GM12878 (cell line): ENCODE results near the gene AKAP13. TPM values are rescaled to one million over a fixed set of nuclear protein-coding genes. Genes with fewer than 3 reads are reported as not detected.

Experiments
- ATAC-seq: fragments of 200-7000 bp; cut with Tn5 transposase; 3 replicates; pipeline ENCODE4 v1.9.1; 2020; ENCODE audit warnings: mild to moderate bottlenecking, moderate library complexity
- BruUV-seq: library from RNA; stranded (reverse); fragments of 400-500 nt; replicated peaks from 2 replicates; lab custom pipeline; 2021; lab: Mats Ljungman, UMichigan
- CTCF ChIA-PET: fragments of 300-600 bp; sonication (Branson Sonifier 250); formaldehyde crosslinking; extraction: SDS; loops from one replicate; lab custom pipeline; 2021; ENCODE audit warnings: inconsistent platforms; lab: Yijun Ruan, JAX
- POLR2A ChIA-PET: fragments of 350-600 bp; formaldehyde crosslinking; extraction: SDS; loops from one replicate; lab custom pipeline; 2021; ENCODE audit warnings: inconsistent platforms; lab: Charles Lee
- RAD21 ChIA-PET: fragments of 300-600 bp; sonication (Branson Sonifier 250); formaldehyde crosslinking; loops from one replicate; lab custom pipeline; 2023; ENCODE audit warnings: antibody characterized with exemption; ENCODE audit not compliant: unreplicated experiment; lab: Charles Lee
- SMC1A ChIA-PET: fragments of 300-600 bp; sonication (Branson Sonifier 250); formaldehyde crosslinking; loops from one replicate; lab custom pipeline; 2023; ENCODE audit not compliant: unreplicated experiment, uncharacterized antibody; lab: Charles Lee
- DNase-seq: peaks from one replicate; pipeline ENCODE4 v3.0.0-alpha.2; 2011; ENCODE audit warnings: low read depth, low spot score
- FAIRE-seq: peaks from 3 replicates; lab custom pipeline; 2011; peaks lifted over from hg19 to GRCh38; lab: Jason Lieb, UNC
- H2AFZ ChIP-seq: 2 replicates; pipeline ENCODE4 v1.6.0; 2011; ENCODE audit warnings: low read depth, low read length, control low read depth; ENCODE audit not compliant: control insufficient read depth
- H3K27ac ChIP-seq: 2 replicates; pipeline ENCODE4 v1.5.1; 2011; ENCODE audit warnings: control low read depth; ENCODE audit not compliant: control insufficient read depth, insufficient read depth
- H3K27me3 ChIP-seq, 2 experiments: replicated peaks in 1 of 2; 2 replicates each; pipeline versions ENCODE4 v1.6.0 to v1.6.1; 2011; ENCODE audit warnings: low read length in 1 of 2; ENCODE audit not compliant: control insufficient read depth in 2 of 2, insufficient read depth in 2 of 2
- H3K36me3 ChIP-seq, 2 experiments: 2 replicates each; pipeline ENCODE4 v1.5.1; 2011; ENCODE audit warnings: low read length in 1 of 2; ENCODE audit not compliant: control insufficient read depth in 2 of 2, insufficient read depth in 2 of 2
- H3K4me1 ChIP-seq: 2 replicates; pipeline ENCODE4 v1.6.1; 2011; ENCODE audit warnings: mild to moderate bottlenecking, low read length, moderate library complexity, mixed read lengths; ENCODE audit not compliant: control insufficient read depth, insufficient read depth
- H3K4me2 ChIP-seq: 2 replicates; pipeline ENCODE4 v1.6.0; 2011; ENCODE audit warnings: control low read depth; ENCODE audit not compliant: control insufficient read depth, insufficient read depth
- H3K4me3 ChIP-seq: fragments of 200-600 bp; sonication (generic); 2 replicates; pipeline ENCODE4 v1.5.1; 2016
- H3K79me2 ChIP-seq: 2 replicates; pipeline ENCODE4 v1.6.0; 2011; ENCODE audit warnings: low read length; ENCODE audit not compliant: control insufficient read depth, insufficient read depth
- H3K9ac ChIP-seq: 2 replicates; pipeline ENCODE4 v1.8.0; 2011; ENCODE audit warnings: low read length, control low read depth, mixed read lengths; ENCODE audit not compliant: control insufficient read depth, insufficient read depth
- H3K9me3 ChIP-seq: replicated peaks from 3 replicates; pipeline ENCODE4 v1.5.1; 2011; ENCODE audit warnings: mild to moderate bottlenecking, low read length; ENCODE audit not compliant: control insufficient read depth, insufficient read depth
- H4K20me1 ChIP-seq: 2 replicates; pipeline ENCODE4 v1.6.0; 2011; ENCODE audit not compliant: control insufficient read depth, insufficient read depth
- FOXK2 ChIP-seq: fragments of 450-650 bp; IDR thresholded peaks from 2 replicates; pipeline ENCODE4 v1.6.1; 2017; ENCODE audit warnings: mild to moderate bottlenecking, moderate library complexity
- KAT2A ChIP-seq: conservative IDR thresholded peaks from 2 replicates; pipeline ENCODE4 v1.6.1; 2011; ENCODE audit warnings: low read depth, low read length; ENCODE audit not compliant: control insufficient read depth
- NFIC ChIP-seq: IDR thresholded peaks from 2 replicates; pipeline ENCODE4 v1.6.1; 2012; ENCODE audit warnings: low read depth, mild to moderate bottlenecking, inconsistent platforms, low read length, moderate library complexity
- PML ChIP-seq: IDR thresholded peaks from 2 replicates; pipeline ENCODE4 v1.6.1; 2012; ENCODE audit warnings: low read length, inconsistent platforms
- POLR2AphosphoS2 ChIP-seq: IDR thresholded peaks from 2 replicates; pipeline ENCODE4 v1.6.1; 2011; ENCODE audit warnings: low read depth, mild to moderate bottlenecking, low read length, improper control_type of control experiment, moderate library complexity
- RCOR1 ChIP-seq: conservative IDR thresholded peaks from 2 replicates; pipeline ENCODE4 v1.6.1; 2012; ENCODE audit warnings: low read depth, low read length, improper control_type of control experiment
- SMARCA5 ChIP-seq: fragments of 450-650 bp; IDR thresholded peaks from 2 replicates; pipeline ENCODE4 v1.6.1; 2017; ENCODE audit warnings: mild to moderate bottlenecking
- STAT3 ChIP-seq: IDR thresholded peaks from 2 replicates; pipeline ENCODE4 v1.6.1; 2011; ENCODE audit warnings: low read depth, low read length, improper control_type of control experiment
- WGBS: methylation state at CpG from one replicate; pipeline ENCODE4 v1.1.6; 2016; ENCODE audit warnings: low lambda C conversion rate; ENCODE audit not compliant: insufficient replicate concordance, insufficient coverage; ENCODE audit errors: missing lambda C conversion rate; 5-methylcytosine and 5-hydroxymethylcytosine counted together
- in situ Hi-C: fragments of 300-500 bp; cut with MboI; formaldehyde crosslinking; loops from 9 replicates; pipeline ENCODE4 v1.14.3; 2018; ENCODE audit warnings: mixed read lengths
- intact Hi-C: fragments of 100-400 bp; cut with micrococcal nuclease; formaldehyde crosslinking; loops from one replicate; pipeline ENCODE4 v1.14.2; 2022; ENCODE audit not compliant: unreplicated experiment
- polyA plus RNA-seq, 11 experiments: library from polyadenylated mRNA; depleted of rRNA in 4 of 11; unstranded in 6 of 11; stranded (reverse) in 5 of 11; fragments of >200 nt; fragmentation: Nextera tagmentation in 4 of 11; fragmentation: Illumina TruSeq in 1 of 11; extraction: Ambion mirVana in 4 of 11; extraction: Trizol in 1 of 11; gene quantifications; 1 replicate in 1 of 11; 2 replicates in 10 of 11; pipeline versions ENCODE4 v1.2.1 to v1.2.3, GENCODE V29; 2011 to 2016; ENCODE audit warnings: inconsistent platforms in 2 of 11, missing spikeins in 2 of 11, low read depth in 1 of 11
- total RNA-seq, 4 experiments: library from RNA; depleted of rRNA in 3 of 4; stranded (reverse); fragments of >200 nt in 3 of 4; fragmentation: Illumina TruSeq in 1 of 4; extraction: Trizol in 1 of 4; gene quantifications; 2 replicates each; pipeline versions ENCODE4 v1.2.1 to v1.2.3, GENCODE V29; 2013 to 2021
- TF ChIP-seq, protein P1 (sequence below): fragments of 450-650 bp; IDR thresholded peaks from 2 replicates; pipeline ENCODE4 v1.6.1; 2017; ENCODE audit warnings: low read depth, mild to moderate bottlenecking, moderate library complexity
- TF ChIP-seq, protein P2 (sequence below): fragments of 450-650 bp; IDR thresholded peaks from 2 replicates; pipeline ENCODE4 v1.6.1; 2017; ENCODE audit warnings: mild to moderate bottlenecking, moderate library complexity
- TF ChIP-seq, protein P3 (sequence below): fragments of 150-350 bp; IDR thresholded peaks from 2 replicates; pipeline ENCODE4 v1.6.1; 2014; ENCODE audit warnings: mild to moderate bottlenecking, low read depth, low read length
- TF ChIP-seq, protein P4 (sequence below): IDR thresholded peaks from 2 replicates; pipeline ENCODE4 v1.6.1; 2011; ENCODE audit warnings: low read depth, mild to moderate bottlenecking, low read length, moderate library complexity, borderline replicate concordance; ENCODE audit errors: extremely low read depth
- TF ChIP-seq, protein P5 (sequence below): fragments of 450-650 bp; formaldehyde crosslinking; IDR thresholded peaks from 2 replicates; pipeline ENCODE4 v1.4.0; 2020; ENCODE audit warnings: mild to moderate bottlenecking, moderate library complexity

The AKAP13 gene
- total and polyA plus RNA-seq, 10 of the 15 experiments (the other 5 are each of a cell fraction or from before 2014, with no cell fraction given) = 14.4 to 74.9 (median 55.1) TPM

DNA sequence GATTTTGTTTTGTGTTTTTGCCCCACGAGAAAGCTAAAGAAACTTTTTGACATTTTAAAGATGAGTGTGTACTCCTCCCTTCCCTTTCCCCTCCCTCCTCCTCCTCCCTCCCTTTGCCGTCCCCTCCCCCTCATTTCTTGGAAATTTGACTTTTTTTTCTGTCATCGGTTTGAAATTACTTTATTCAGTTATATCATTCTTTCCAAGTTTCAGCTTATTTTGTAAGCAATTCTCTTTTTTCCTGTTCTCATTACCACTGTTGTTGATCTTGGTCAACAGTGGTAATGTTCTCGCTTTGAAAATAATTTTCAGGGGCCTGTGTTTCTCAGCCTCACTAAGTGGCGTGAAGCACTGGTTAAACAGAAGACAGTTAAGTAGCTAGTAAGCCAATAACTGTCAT is 178.4 kb downstream of the AKAP13 start:
- ChIA-PET CTCF (interaction anchor here (0.8 to 2.4 kb wide), 3 partner anchors 11 to 73 kb away, joined by 3 to 7 read pairs (median 3); no protein-coding TSS in a partner anchor), RAD21 (no interaction called here), SMC1A (interaction anchor here (0.6 to 1.2 kb wide), 4 partner anchors 10 to 799 kb away, joined by 3 read pairs; no protein-coding TSS in a partner anchor), POLR2A (interaction anchor here (0.6 kb wide), 1 partner anchor 922 kb away, joined by 5 read pairs; no protein-coding TSS in a partner anchor)
- Histone ChIP-seq H3K27me3 (no peaks in the 10 kb centered on the region), H3K4me3 (no peak overlapping the region), H3K9ac (no peak overlapping the region), H3K27ac (no peak overlapping the region), H3K79me2 (no peaks in the 10 kb centered on the region), H2AFZ (no peak overlapping the region), H3K9me3 (no peaks in the 10 kb centered on the region), H3K36me3 (peaks cover 0 to 8% of the 10 kb centered on the region in 2 experiments; a peak in 2 of 4 replicates), H4K20me1 (peaks cover 6% of the 10 kb centered on the region; the same call in 1 of the 2 replicates), H3K4me2 (no peak overlapping the region), H3K4me1 (peaks cover 25% of the 10 kb centered on the region)
- BruUV-seq = no TSS peak
- no peak for DNase-seq
- intact Hi-C loops = no loop called here
- FAIRE-seq = no peak
- in situ Hi-C loops = no loop called here
- no peak for ATAC-seq
- 68% methylated on average over 5 of the region's 5 CpGs for WGBS
- TF ChIP-seq SMARCA5 = no peak
- TF ChIP-seq, protein P1, sequence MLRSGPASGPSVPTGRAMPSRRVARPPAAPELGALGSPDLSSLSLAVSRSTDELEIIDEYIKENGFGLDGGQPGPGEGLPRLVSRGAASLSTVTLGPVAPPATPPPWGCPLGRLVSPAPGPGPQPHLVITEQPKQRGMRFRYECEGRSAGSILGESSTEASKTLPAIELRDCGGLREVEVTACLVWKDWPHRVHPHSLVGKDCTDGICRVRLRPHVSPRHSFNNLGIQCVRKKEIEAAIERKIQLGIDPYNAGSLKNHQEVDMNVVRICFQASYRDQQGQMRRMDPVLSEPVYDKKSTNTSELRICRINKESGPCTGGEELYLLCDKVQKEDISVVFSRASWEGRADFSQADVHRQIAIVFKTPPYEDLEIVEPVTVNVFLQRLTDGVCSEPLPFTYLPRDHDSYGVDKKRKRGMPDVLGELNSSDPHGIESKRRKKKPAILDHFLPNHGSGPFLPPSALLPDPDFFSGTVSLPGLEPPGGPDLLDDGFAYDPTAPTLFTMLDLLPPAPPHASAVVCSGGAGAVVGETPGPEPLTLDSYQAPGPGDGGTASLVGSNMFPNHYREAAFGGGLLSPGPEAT = no peak
- TF ChIP-seq STAT3 = no peak
- no peak for TF ChIP-seq NFIC
- TF ChIP-seq, protein P2, sequence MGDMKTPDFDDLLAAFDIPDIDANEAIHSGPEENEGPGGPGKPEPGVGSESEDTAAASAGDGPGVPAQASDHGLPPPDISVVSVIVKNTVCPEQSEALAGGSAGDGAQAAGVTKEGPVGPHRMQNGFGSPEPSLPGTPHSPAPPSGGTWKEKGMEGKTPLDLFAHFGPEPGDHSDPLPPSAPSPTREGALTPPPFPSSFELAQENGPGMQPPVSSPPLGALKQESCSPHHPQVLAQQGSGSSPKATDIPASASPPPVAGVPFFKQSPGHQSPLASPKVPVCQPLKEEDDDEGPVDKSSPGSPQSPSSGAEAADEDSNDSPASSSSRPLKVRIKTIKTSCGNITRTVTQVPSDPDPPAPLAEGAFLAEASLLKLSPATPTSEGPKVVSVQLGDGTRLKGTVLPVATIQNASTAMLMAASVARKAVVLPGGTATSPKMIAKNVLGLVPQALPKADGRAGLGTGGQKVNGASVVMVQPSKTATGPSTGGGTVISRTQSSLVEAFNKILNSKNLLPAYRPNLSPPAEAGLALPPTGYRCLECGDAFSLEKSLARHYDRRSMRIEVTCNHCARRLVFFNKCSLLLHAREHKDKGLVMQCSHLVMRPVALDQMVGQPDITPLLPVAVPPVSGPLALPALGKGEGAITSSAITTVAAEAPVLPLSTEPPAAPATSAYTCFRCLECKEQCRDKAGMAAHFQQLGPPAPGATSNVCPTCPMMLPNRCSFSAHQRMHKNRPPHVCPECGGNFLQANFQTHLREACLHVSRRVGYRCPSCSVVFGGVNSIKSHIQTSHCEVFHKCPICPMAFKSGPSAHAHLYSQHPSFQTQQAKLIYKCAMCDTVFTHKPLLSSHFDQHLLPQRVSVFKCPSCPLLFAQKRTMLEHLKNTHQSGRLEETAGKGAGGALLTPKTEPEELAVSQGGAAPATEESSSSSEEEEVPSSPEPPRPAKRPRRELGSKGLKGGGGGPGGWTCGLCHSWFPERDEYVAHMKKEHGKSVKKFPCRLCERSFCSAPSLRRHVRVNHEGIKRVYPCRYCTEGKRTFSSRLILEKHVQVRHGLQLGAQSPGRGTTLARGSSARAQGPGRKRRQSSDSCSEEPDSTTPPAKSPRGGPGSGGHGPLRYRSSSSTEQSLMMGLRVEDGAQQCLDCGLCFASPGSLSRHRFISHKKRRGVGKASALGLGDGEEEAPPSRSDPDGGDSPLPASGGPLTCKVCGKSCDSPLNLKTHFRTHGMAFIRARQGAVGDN = no peak
- no peak for TF ChIP-seq PML
- no peak for TF ChIP-seq RCOR1
- TF ChIP-seq, protein P3, sequence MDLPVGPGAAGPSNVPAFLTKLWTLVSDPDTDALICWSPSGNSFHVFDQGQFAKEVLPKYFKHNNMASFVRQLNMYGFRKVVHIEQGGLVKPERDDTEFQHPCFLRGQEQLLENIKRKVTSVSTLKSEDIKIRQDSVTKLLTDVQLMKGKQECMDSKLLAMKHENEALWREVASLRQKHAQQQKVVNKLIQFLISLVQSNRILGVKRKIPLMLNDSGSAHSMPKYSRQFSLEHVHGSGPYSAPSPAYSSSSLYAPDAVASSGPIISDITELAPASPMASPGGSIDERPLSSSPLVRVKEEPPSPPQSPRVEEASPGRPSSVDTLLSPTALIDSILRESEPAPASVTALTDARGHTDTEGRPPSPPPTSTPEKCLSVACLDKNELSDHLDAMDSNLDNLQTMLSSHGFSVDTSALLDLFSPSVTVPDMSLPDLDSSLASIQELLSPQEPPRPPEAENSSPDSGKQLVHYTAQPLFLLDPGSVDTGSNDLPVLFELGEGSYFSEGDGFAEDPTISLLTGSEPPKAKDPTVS = no peak
- TF ChIP-seq, protein P4, sequence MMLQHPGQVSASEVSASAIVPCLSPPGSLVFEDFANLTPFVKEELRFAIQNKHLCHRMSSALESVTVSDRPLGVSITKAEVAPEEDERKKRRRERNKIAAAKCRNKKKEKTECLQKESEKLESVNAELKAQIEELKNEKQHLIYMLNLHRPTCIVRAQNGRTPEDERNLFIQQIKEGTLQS = no peak
- no peak for TF ChIP-seq KAT2A
- no peak for TF ChIP-seq POLR2AphosphoS2
- TF ChIP-seq FOXK2 = no peak
- TF ChIP-seq, protein P5, sequence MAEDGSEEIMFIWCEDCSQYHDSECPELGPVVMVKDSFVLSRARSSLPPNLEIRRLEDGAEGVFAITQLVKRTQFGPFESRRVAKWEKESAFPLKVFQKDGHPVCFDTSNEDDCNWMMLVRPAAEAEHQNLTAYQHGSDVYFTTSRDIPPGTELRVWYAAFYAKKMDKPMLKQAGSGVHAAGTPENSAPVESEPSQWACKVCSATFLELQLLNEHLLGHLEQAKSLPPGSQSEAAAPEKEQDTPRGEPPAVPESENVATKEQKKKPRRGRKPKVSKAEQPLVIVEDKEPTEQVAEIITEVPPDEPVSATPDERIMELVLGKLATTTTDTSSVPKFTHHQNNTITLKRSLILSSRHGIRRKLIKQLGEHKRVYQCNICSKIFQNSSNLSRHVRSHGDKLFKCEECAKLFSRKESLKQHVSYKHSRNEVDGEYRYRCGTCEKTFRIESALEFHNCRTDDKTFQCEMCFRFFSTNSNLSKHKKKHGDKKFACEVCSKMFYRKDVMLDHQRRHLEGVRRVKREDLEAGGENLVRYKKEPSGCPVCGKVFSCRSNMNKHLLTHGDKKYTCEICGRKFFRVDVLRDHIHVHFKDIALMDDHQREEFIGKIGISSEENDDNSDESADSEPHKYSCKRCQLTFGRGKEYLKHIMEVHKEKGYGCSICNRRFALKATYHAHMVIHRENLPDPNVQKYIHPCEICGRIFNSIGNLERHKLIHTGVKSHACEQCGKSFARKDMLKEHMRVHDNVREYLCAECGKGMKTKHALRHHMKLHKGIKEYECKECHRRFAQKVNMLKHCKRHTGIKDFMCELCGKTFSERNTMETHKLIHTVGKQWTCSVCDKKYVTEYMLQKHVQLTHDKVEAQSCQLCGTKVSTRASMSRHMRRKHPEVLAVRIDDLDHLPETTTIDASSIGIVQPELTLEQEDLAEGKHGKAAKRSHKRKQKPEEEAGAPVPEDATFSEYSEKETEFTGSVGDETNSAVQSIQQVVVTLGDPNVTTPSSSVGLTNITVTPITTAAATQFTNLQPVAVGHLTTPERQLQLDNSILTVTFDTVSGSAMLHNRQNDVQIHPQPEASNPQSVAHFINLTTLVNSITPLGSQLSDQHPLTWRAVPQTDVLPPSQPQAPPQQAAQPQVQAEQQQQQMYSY (CRISPR knock-in tag) = no peak
